ENCODE measurements around the gene SRSF1. TPM values are rescaled to one million over a fixed set of nuclear protein-coding genes. Genes with fewer than 3 reads are reported as not detected.

SRSF1 gene
- total RNA-seq, 2 donors from 2014 or later: 276 to 391 TPM

GRCh38 chr17:58041161-58041560 lies 34.1 kb upstream of the SRSF1 start:
- Mint-ChIP-seq H3K9me3 (no peaks in the 10 kb centered on the region), H3K4me1 (no peaks in the 10 kb centered on the region), H3K27me3 (peaks cover 19% of the 10 kb centered on the region), H3K4me3 (no peak overlapping the region), H3K27ac (no peak overlapping the region), H3K36me3 (ENCODE audit: low read depth) (no peaks in the 10 kb centered on the region)
- ATAC-seq (replicated peaks): no peak

GRCh38 chr17:58040386-58040785 lies 33.3 kb upstream of the SRSF1 start:
- H3K27me3 Mint-ChIP-seq: peaks cover 19% of the 10 kb centered on the region
- H3K36me3 Mint-ChIP-seq (ENCODE audit: low read depth): no peaks in the 10 kb centered on the region
- no peak overlapping the region for H3K4me3 Mint-ChIP-seq

DNA sequence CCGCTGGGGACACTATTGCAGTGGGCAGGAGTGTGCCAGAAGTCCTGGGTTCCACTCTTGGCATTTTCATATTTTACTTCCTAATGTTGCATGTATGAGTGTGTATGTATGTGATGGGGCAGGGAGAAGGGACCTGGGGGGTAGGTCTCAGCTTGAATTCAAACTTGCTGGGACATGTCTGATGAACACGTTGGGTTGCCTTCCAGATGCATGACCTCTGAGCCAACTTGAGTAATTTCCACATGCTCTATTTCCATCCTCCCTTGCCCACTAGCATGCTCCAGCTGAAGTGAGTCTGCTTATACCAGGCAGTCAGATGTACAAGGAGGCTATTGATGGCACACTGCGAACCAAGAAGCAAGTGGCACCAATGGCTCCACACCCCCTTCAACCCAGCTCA lies 32.9 kb upstream of the SRSF1 start:
- Mint-ChIP-seq H3K27me3 (peaks cover 19% of the 10 kb centered on the region), H3K9me3 (no peaks in the 10 kb centered on the region), H3K4me3 (no peak overlapping the region), H3K36me3 (ENCODE audit: low read depth) (no peaks in the 10 kb centered on the region), H3K27ac (no peak overlapping the region), H3K4me1 (no peaks in the 10 kb centered on the region)
- ATAC-seq (replicated peaks): no peak

More at GRCh38 chr17:58040386-58040785, 33.3 kb upstream of the SRSF1 start:
- Mint-ChIP-seq H3K9me3 (no peaks in the 10 kb centered on the region), H3K4me1 (no peaks in the 10 kb centered on the region), H3K27ac (no peak overlapping the region)
- ATAC-seq (replicated peaks): no peak

DNA sequence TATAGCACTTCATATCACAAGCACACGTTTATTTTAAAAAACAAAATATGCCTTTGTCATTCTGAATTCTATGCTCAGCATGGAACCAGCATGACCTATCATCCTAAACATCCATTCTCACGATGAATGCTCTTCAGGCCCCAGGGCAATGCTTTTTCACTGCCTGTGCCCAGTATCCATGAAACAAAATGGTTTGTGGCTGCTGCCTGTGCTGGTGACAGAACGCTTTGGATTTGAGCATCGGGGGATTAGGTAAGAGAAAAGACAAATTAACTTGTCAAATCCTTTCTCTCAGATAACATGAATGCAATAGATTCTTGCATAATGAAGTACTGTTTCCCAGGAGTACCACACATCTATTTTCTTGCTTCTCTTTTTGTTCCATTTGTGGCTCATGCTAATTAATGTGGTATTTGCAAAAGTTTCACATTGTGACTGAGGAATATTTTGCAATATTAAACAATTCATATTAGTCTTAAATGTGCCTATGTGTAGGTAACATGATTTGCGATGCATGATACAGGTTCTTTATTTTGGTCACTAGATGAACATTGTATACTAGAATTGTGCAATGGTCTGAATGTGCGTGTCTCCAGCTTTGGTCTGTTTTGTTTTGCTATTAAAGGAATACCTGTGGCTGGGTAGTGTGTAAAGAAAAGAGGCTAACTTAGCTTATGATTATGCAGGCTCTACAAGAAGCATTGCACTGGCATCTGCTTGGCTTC lies 25.8 kb upstream of the SRSF1 start:
- Mint-ChIP-seq H3K4me3 (no peak overlapping the region), H3K36me3 (ENCODE audit: low read depth) (no peaks in the 10 kb centered on the region), H3K27ac (no peak overlapping the region), H3K4me1 (no peaks in the 10 kb centered on the region), H3K27me3 (peaks cover 10% of the 10 kb centered on the region), H3K9me3 (no peaks in the 10 kb centered on the region)
- no peak for ATAC-seq (replicated peaks)

- H3K27ac Mint-ChIP-seq: no peak overlapping the region
- no peaks in the 10 kb centered on the region for H3K9me3 Mint-ChIP-seq
- no peaks in the 10 kb centered on the region for H3K36me3 Mint-ChIP-seq (ENCODE audit: low read depth)
- peak; percentile 18 for ATAC-seq (replicated peaks)
- no peak overlapping the region for H3K4me3 Mint-ChIP-seq
- H3K4me1 Mint-ChIP-seq: no peaks in the 10 kb centered on the region
- peaks cover 34% of the 10 kb centered on the region for H3K27me3 Mint-ChIP-seq
Observed at GRCh38 chr17:58028578-58028977, 21.5 kb upstream of the SRSF1 start.

DNA sequence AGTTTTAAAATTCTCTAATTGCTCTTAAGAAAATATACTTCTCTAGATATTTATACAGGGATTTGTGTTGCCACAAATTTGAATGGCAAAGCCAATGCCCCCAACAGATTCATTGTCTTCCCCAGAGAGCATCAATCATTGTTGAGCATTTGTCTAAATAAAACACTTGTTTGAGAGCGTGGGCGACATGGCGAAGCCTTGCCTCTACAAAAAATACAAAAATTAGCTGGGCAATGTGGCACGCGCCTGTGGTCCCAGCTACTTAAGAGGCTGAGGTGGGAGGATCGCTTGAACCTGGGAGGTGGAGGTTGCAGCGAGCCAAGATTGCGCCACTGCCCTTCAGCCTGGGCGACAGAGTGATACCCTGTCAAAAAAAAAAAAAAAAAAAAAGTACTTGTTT lies 13.4 kb upstream of the SRSF1 start:
- no peak for ATAC-seq (replicated peaks)
- no peak overlapping the region for H3K27ac Mint-ChIP-seq
- no peak overlapping the region for H3K4me3 Mint-ChIP-seq
- peaks cover 26% of the 10 kb centered on the region for H3K27me3 Mint-ChIP-seq
- no peaks in the 10 kb centered on the region for H3K36me3 Mint-ChIP-seq (ENCODE audit: low read depth)
- no peaks in the 10 kb centered on the region for H3K9me3 Mint-ChIP-seq
- H3K4me1 Mint-ChIP-seq: no peaks in the 10 kb centered on the region

- Mint-ChIP-seq H3K27ac (no peak overlapping the region), H3K9me3 (no peaks in the 10 kb centered on the region), H3K27me3 (peaks cover 19% of the 10 kb centered on the region), H3K4me3 (no peak overlapping the region), H3K36me3 (ENCODE audit: low read depth) (no peaks in the 10 kb centered on the region), H3K4me1 (no peaks in the 10 kb centered on the region)
- ATAC-seq (replicated peaks): no peak
Observed at GRCh38 chr17:58019521-58019920, 12.5 kb upstream of the SRSF1 start.

DNA sequence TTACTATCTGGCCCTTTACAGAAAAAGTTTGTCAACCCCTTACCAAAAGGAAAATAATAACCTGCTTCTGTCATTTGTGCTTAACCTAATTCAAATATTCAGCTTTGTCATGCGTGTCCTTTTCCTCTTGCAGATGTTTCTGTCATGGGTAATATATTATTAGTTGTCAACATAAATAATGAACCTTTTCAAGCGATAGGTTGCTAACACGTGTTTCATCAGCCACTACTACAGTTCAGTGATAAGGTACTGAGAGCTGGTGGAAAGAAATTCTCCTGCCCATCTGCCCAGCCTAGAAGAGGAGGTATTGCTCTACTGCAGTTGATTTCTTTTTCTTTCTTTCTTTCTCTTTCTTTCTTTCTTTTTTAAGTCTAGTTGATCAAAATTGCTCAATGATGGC lies 12.0 kb upstream of the SRSF1 start:
- no peaks in the 10 kb centered on the region for H3K4me1 Mint-ChIP-seq
- no peak overlapping the region for H3K27ac Mint-ChIP-seq
- ATAC-seq (replicated peaks): no peak
- H3K27me3 Mint-ChIP-seq: peaks cover 16% of the 10 kb centered on the region
- H3K36me3 Mint-ChIP-seq (ENCODE audit: low read depth): no peaks in the 10 kb centered on the region
- no peak overlapping the region for H3K4me3 Mint-ChIP-seq
- H3K9me3 Mint-ChIP-seq: no peaks in the 10 kb centered on the region

DNA sequence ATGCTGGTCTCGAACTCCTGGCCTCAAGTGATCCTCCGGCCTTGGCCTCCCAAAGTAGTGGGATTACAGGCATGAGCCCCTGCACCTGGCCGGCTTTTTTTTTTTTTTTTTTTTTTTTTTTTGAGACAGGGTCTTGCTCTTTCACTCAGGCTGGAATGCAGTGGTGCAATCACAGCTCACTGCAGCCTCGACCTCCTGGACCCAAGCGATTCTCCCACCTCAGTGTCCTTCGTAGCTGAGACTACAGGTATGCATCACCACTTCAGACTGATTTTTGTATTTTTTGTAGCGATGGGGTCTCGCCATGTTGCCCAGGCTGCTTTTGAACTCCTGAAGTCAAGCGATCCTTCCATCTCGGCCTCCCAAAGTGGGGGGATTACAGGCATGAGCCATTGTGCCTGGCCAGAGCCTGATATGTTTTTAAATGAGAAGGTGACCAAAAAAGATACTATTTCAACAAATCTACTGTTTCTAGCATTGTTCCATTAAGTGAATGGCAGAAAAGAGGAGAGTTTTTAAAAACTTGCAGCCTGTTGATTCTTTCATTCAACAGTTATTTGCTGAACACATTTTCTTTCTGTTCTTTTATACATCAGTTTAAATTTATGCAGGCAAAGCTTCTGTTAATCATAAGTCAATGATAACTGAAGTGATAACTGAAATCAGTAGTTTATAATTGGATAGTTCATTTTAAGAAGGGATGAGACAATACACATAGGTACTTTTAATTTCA lies 3.2 kb upstream of the SRSF1 start:
- H3K4me1 Mint-ChIP-seq: peaks cover 4% of the 10 kb centered on the region
- no peak for ATAC-seq (replicated peaks)
- H3K27ac Mint-ChIP-seq: no peak overlapping the region
- peaks cover 30% of the 10 kb centered on the region for H3K36me3 Mint-ChIP-seq (ENCODE audit: low read depth)
- H3K4me3 Mint-ChIP-seq: no peak overlapping the region
- no peaks in the 10 kb centered on the region for H3K9me3 Mint-ChIP-seq
- H3K27me3 Mint-ChIP-seq: no peaks in the 10 kb centered on the region

- Mint-ChIP-seq H3K36me3 (ENCODE audit: low read depth) (peaks cover 52% of the 10 kb centered on the region), H3K27ac (peak overlapping the region; percentile 100), H3K27me3 (no peaks in the 10 kb centered on the region), H3K9me3 (no peaks in the 10 kb centered on the region), H3K4me1 (peaks cover 20% of the 10 kb centered on the region), H3K4me3 (peak overlapping the region; percentile 100)
- ATAC-seq (replicated peaks): peak; percentile 33
Observed at GRCh38 chr17:58007781-58008706, 998 bp upstream of the SRSF1 start.

GRCh38 chr17:58006560-58006923 lies 504 bp downstream of the SRSF1 start:
- Mint-ChIP-seq H3K27me3 (no peaks in the 10 kb centered on the region), H3K4me1 (peaks cover 31% of the 10 kb centered on the region), H3K27ac (peak overlapping the region; percentile 100), H3K9me3 (no peaks in the 10 kb centered on the region), H3K36me3 (ENCODE audit: low read depth) (peaks cover 67% of the 10 kb centered on the region), H3K4me3 (peak overlapping the region; percentile 100)
- peak; percentile 31 for ATAC-seq (replicated peaks)

GRCh38 chr17:58005728-58006559 lies 1.1 kb downstream of the SRSF1 start:
- H3K4me1 Mint-ChIP-seq: peaks cover 31% of the 10 kb centered on the region

GRCh38 chr17:58005031-58005727 lies 1.9 kb downstream of the SRSF1 start:
- peak overlapping the region; percentile 100 for H3K4me3 Mint-ChIP-seq
- no peaks in the 10 kb centered on the region for H3K27me3 Mint-ChIP-seq
- peak overlapping the region; percentile 100 for H3K27ac Mint-ChIP-seq
- no peaks in the 10 kb centered on the region for H3K9me3 Mint-ChIP-seq
- H3K36me3 Mint-ChIP-seq (ENCODE audit: low read depth): peaks cover 81% of the 10 kb centered on the region
- no peak for ATAC-seq (replicated peaks)
- peaks cover 34% of the 10 kb centered on the region for H3K4me1 Mint-ChIP-seq

More at GRCh38 chr17:58005728-58006559, 1.1 kb downstream of the SRSF1 start:
- peaks cover 73% of the 10 kb centered on the region for H3K36me3 Mint-ChIP-seq (ENCODE audit: low read depth)
- H3K4me3 Mint-ChIP-seq: peak overlapping the region; percentile 100
- peak overlapping the region; percentile 100 for H3K27ac Mint-ChIP-seq
- no peaks in the 10 kb centered on the region for H3K9me3 Mint-ChIP-seq
- H3K27me3 Mint-ChIP-seq: no peaks in the 10 kb centered on the region
- no peak for ATAC-seq (replicated peaks)

All from activated T-helper 17 cell treated with anti-CD3 and anti-CD28 coated beads, Interleukin-2, amount 50 U/mL, for 72 hours (primary cell).